Tibial nerve (tissue), 4 donors: ENCODE data around the gene TBC1D5.

ENCODE experiments used
- CTCF ChIP-seq, 5 experiments: fragments of 200-600 bp in 3 of 5; fragments of 450-650 bp in 2 of 5; sonication (generic) in 3 of 5; IDR thresholded peaks; one replicate each; pipeline ENCODE4 v1.5.1; 2016 to 2019; ENCODE audit warnings: antibody characterized with exemption in 5 of 5, mild to moderate bottlenecking in 3 of 5, moderate library complexity in 2 of 5
- EP300 ChIP-seq, 2 donors: sonication (generic); formaldehyde crosslinking; IDR thresholded peaks; one replicate each; pipeline ENCODE4 v1.6.1; 2017; ENCODE audit warnings: antibody characterized with exemption in 2 of 2, mild to moderate bottlenecking in 1 of 2

GRCh38 chr3:17571686-17572085 is 170.7 kb downstream of the TBC1D5 start:
- TF ChIP-seq CTCF (IDR thresholded peaks at IDR 0.05) (no peak), EP300 (IDR thresholded peaks at IDR 0.05) (no peak)
